Choroid plexus epithelial cell (primary cell): ENCODE results near the gene CMPK1.
"Not testable (repeated sequence)": the region's sequence is repeated elsewhere in the genome, so short reads cannot be mapped to it uniquely, and the experiment has no call there.

ENCODE experiments used
- DNase-seq: peaks from one replicate; pipeline ENCODE4 v3.0.0-alpha.2; 2010; ENCODE audit warnings: low read depth
- H3K4me3 ChIP-seq: 2 replicates; pipeline ENCODE4 v1.5.1; 2011; ENCODE audit warnings: low read depth, mild to moderate bottlenecking, control low read depth, low read length, moderate library complexity
- TF ChIP-seq, protein P1 (sequence below): conservative IDR thresholded peaks from 2 replicates; pipeline ENCODE4 v1.5.1; 2011; ENCODE audit warnings: low read depth, mild to moderate bottlenecking, control low read depth, inconsistent platforms, low read length, moderate library complexity

Gene CMPK1

GRCh38 chr1:47317841-47318240 is 15.7 kb upstream of the CMPK1 start:
- H3K4me3 ChIP-seq, result no peak overlapping the region
- DNase-seq, result peak; percentile 30
- TF ChIP-seq, protein P1, sequence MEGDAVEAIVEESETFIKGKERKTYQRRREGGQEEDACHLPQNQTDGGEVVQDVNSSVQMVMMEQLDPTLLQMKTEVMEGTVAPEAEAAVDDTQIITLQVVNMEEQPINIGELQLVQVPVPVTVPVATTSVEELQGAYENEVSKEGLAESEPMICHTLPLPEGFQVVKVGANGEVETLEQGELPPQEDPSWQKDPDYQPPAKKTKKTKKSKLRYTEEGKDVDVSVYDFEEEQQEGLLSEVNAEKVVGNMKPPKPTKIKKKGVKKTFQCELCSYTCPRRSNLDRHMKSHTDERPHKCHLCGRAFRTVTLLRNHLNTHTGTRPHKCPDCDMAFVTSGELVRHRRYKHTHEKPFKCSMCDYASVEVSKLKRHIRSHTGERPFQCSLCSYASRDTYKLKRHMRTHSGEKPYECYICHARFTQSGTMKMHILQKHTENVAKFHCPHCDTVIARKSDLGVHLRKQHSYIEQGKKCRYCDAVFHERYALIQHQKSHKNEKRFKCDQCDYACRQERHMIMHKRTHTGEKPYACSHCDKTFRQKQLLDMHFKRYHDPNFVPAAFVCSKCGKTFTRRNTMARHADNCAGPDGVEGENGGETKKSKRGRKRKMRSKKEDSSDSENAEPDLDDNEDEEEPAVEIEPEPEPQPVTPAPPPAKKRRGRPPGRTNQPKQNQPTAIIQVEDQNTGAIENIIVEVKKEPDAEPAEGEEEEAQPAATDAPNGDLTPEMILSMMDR, result no peak

DNA sequence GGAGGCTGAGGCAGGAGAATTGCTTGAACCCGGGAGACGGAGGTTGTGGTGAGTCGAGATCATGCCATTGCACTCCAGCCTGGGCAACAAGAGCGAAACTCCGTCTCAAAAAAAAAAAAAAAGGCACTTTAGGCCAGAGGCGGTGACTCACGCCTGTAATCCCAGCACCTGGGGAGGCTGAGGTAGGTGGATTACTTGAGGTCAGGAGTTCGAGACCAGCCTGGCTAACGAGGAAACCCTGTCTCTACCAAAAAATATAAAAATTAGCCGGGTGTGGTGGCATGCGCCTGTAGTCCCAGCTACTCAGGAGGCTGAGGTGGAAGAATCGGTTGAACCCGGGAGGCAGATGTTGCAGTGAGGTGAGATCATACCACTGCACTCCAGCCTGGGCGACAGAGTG is 13.6 kb upstream of the CMPK1 start:
- DNase-seq, H3K4me3 ChIP-seq: not testable (repeated sequence)

DNA sequence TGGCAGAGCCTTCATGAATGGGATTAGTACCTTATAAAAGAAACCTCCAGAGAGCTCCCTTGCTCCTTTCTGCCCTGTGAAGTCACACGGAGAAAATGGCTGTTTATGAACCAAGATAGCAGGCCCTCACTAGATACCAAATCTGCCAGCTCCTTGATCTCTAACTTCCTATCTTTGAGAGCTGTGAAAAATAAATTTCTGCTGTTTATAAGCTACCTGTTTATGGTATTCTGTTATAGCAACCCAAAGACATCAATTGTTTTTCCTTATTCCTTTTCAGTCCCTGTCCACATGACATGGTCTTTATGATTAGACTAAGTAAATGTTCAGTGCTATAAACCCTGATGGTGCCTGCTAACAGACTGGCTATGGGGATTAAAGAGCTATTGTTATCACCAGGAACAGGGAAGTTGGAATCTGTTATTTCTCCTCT is 10.0 kb upstream of the CMPK1 start:
- TF ChIP-seq, protein P1, result no peak
- H3K4me3 ChIP-seq, result no peak overlapping the region
- no peak for DNase-seq

DNA sequence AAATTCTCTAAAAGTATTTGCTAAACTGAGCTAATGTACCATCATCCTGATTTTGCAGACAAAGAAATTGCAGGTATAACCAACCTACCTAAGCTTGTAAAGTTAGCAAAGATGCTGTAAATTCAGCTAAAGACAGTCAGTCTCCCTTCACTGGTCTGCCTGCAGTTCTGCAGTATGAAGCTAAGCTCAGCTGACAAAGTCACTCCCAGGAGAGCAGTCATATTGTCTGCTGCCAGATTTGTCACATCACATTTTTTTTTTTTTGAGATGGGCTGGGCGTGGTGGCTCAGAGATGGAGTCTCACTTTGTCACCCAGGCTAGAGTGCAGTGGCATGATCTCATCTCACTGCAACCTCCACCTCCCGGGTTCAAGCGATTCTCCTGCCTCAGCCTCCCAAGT is 8.9 kb upstream of the CMPK1 start:
- DNase-seq, result no peak

GRCh38 chr1:47325528-47325927 is 8.1 kb upstream of the CMPK1 start:
- TF ChIP-seq, protein P1, result no peak
- no peak for DNase-seq
- no peak overlapping the region for H3K4me3 ChIP-seq

More for the DNA sequence above, 8.9 kb upstream of the CMPK1 start:
- no peak overlapping the region for H3K4me3 ChIP-seq
- TF ChIP-seq, protein P1, result no peak

- TF ChIP-seq, protein P1, result no peak
- no peak for DNase-seq
- H3K4me3 ChIP-seq, result no peak overlapping the region
These were observed 7.3 kb upstream of the CMPK1 start for GRCh38 chr1:47326271-47326670.

GRCh38 chr1:47328992-47329391 is 4.6 kb upstream of the CMPK1 start:
- TF ChIP-seq, protein P1, result no peak
- DNase-seq, result no peak
- H3K4me3 ChIP-seq, result no peak overlapping the region

GRCh38 chr1:47330212-47330611 is 3.4 kb upstream of the CMPK1 start:
- no peak for DNase-seq
- no peak overlapping the region for H3K4me3 ChIP-seq
- TF ChIP-seq, protein P1, result no peak
